ENCODE results near the gene TSHZ1. TPM values are rescaled to one million over a fixed set of nuclear protein-coding genes. Genes with fewer than 3 reads are reported as not detected.

The TSHZ1 gene
- total RNA-seq, 2 experiments from 2014 or later = 13.8 to 14.3 TPM

DNA sequence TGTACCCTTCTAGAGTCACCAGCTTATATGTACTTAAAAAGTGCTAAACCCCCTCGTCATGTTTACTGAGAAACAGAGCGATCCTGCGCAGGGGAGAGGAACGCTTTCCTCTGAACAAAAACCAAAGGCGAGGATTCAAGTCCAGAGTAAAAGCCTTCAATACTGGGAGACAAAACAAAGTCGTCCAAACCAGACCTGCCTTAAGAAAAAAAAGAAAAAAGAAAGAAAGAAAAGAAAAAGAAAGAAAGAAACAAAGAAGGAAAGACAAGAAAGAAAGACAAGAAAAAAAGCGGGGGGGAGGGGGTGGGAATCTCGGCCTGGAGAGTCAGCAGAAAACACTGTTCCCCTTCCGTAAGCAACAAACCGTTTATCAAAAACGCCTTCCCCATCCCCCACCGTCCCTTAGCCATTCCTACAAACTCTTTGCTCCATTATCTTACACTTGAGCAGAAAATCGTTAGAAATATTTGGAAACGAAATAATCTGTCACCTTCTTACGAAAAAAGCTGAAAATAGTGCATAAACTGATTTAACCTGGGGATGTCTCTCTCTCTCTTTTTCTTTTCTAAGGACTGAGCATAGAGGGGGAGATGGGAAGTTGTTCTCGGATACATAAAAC is 5.0 kb upstream of the TSHZ1 start:
- no peaks in the 10 kb centered on the region for H3K9me3 Mint-ChIP-seq
- peak overlapping the region; percentile 56 for H3K27ac Mint-ChIP-seq
- H3K4me3 Mint-ChIP-seq = peak overlapping the region; percentile 68
- intact Hi-C loops (cut with micrococcal nuclease) = loop anchor here (2.0 to 10.0 kb wide), 6 partner anchors 203 to 1999 kb away; partner anchors contain the start of gene CYB5A
- DNase-seq = no peak
- peaks cover 14% of the 10 kb centered on the region for H3K36me3 Mint-ChIP-seq (ENCODE audit: low read depth)
- peaks cover 12% of the 10 kb centered on the region for H3K27me3 Mint-ChIP-seq (ENCODE audit: low read depth)
- CTCF ChIA-PET = interaction anchor here (0.6 kb wide), 2 partner anchors 36 to 212 kb away, joined by 3 to 4 read pairs; no protein-coding TSS in a partner anchor
- H3K4me1 Mint-ChIP-seq (ENCODE audit: low read depth) = peaks cover 44% of the 10 kb centered on the region

DNA sequence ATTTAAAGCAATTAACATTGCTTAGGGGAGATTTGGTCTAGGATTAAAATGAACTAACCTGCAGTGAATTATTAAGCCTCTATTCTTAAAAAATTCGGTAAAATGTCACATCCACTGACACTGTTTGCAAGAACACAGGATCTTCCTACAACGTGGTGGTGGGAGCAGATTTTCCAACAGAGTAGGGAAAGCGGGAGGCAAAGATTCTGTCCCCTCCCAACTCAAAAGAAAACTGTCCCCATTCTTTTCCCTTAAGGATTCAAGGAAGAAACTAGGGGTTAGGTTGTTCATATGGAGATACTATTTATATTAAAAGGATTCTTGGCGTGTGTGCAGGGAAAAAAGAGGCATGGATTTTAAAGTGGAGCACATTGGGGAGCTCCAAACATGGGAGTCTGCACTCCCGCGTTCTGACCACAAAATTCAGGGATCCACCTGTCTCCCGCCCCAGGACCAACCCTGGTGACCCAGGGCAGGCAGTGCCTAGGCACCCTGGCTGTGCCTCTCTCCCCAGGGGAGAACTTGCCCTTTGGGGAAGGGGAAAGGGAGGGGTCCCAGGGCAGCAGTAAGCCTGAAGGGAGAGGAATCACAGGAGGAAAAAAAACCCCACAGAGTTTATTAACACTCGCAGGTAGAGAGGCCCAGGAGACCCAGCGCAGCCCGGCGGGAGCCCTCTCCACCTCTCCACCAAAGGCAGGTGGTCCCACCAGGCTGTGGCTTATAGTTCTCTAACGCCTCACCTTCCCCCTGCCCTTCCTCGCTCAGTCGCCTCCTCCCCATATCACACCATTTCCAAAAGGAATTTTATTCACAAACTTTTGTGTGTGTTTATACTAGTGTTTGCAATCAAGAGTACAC is 3.9 kb upstream of the TSHZ1 start:
- Mint-ChIP-seq H3K4me3 (peak overlapping the region; percentile 84), H3K27ac (no peak overlapping the region), H3K9me3 (no peaks in the 10 kb centered on the region), H3K36me3 (ENCODE audit: low read depth) (peaks cover 11% of the 10 kb centered on the region), H3K4me1 (ENCODE audit: low read depth) (peaks cover 36% of the 10 kb centered on the region), H3K27me3 (ENCODE audit: low read depth) (peaks cover 12% of the 10 kb centered on the region)
- DNase-seq = no peak
- CTCF ChIA-PET = no interaction called here
- intact Hi-C loops (cut with micrococcal nuclease) = loop anchor here (2.0 to 10.0 kb wide), 6 partner anchors 202 to 1998 kb away; partner anchors contain the start of gene CYB5A

DNA sequence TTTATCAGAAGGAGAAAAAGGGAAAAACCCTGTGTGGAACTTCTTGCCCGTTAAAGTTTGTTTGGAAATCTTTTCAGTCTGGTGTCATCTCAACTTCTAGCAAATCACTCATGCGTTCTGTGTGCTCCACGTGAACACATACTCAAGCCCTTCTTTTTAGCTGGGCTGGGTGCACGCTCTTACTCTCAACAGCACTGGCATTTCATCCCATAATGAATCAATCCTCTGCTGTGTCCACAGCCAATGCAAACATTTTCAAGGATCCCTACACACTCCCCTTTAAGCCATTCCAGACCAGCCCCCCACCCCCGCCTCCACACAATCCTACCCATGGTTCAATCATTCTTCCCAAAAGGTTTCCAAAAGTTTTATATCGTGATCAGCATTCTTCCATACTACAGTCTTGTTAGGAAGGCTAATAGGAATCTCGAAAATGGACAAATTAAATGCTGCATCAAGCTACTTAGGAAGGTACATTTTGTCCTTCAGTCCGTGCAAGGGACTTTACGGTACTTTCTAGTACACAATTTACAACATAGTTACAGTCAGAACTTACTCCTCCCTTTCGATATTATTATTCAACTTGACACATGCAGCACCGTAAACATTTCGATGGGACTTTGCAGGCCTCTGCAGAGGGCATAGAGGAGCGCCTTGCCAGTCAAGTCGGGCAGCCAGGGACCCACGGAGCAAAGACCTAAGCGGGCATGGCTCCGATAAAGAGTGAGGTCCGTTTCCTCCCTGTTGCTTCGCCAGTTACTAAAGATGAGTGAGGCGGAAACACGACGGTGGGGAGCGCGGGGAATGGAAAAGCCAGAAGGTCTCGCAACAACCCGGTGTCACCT is 3.1 kb upstream of the TSHZ1 start:
- no peaks in the 10 kb centered on the region for H3K9me3 Mint-ChIP-seq
- H3K4me1 Mint-ChIP-seq (ENCODE audit: low read depth) = peaks cover 38% of the 10 kb centered on the region
- H3K36me3 Mint-ChIP-seq (ENCODE audit: low read depth) = peaks cover 8% of the 10 kb centered on the region
- peak; percentile 61 for DNase-seq
- peaks cover 12% of the 10 kb centered on the region for H3K27me3 Mint-ChIP-seq (ENCODE audit: low read depth)
- H3K4me3 Mint-ChIP-seq = peak overlapping the region; percentile 84
- peak overlapping the region; percentile 86 for H3K27ac Mint-ChIP-seq
- CTCF ChIA-PET = no interaction called here
- intact Hi-C loops (cut with micrococcal nuclease) = loop anchor here (2.0 to 10.0 kb wide), 9 partner anchors 201 to 1997 kb away; partner anchors contain the start of gene CYB5A

DNA sequence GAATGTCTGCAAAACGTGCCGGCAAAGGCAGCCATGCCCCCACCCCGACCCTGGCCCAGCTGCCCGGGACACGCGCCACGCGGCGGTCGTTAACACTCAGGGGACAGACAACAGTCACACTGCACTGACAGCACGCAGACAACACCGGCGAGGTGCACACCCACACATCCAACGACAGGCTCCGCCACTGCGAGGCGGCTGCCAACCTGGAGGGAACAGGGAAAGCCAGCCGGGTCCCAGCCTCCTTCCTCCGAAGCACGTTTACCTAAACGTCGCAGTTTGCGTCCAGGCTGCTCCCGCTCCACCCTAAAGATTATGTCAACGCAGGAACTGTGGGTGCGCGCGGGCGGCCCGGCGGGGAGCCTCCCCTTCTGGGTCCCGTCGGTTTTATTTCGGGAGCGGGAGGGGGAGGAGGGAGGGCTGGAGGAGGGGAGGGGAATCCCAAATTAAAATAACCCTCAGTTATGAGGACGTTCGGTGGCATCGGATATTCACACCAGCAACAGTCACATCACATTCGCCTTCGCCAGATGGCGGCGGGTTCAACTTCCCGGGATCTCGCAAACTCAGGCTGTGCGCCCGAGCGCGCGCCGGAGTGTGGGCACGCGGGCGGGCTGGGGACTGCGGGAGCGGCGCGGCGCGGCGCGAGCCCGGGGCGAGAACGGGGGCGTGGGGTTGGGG is 2.3 kb upstream of the TSHZ1 start:
- Mint-ChIP-seq H3K36me3 (ENCODE audit: low read depth) (peaks cover 8% of the 10 kb centered on the region), H3K9me3 (no peaks in the 10 kb centered on the region), H3K27ac (peak overlapping the region; percentile 86), H3K4me1 (ENCODE audit: low read depth) (peaks cover 42% of the 10 kb centered on the region), H3K4me3 (peak overlapping the region; percentile 84), H3K27me3 (ENCODE audit: low read depth) (peaks cover 12% of the 10 kb centered on the region)
- DNase-seq = peak; percentile 73
- intact Hi-C loops (cut with micrococcal nuclease) = loop anchor here (2.0 to 10.0 kb wide), 7 partner anchors 256 to 1997 kb away; partner anchors contain the start of gene CYB5A
- CTCF ChIA-PET = no interaction called here

DNA sequence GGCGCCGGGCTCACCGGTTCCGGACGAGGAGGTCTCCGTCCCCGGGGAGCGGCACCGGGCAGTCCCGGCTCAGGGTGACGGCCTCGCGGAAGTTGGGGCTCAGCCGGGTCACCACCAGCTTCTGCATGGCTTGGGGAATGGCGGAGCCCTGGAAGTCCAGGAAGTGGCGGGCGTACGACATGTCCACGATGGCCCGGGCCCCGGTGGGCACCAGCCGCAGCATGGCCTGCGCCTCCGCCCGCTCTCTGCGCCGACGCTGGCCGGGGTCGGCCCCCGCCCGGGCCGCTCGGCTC is 1.8 kb upstream of the TSHZ1 start:
- DNase-seq = peak; percentile 34
- Mint-ChIP-seq H3K27ac (peak overlapping the region; percentile 30), H3K4me1 (ENCODE audit: low read depth) (peaks cover 46% of the 10 kb centered on the region), H3K9me3 (no peaks in the 10 kb centered on the region), H3K4me3 (peak overlapping the region; percentile 84), H3K36me3 (ENCODE audit: low read depth) (peaks cover 8% of the 10 kb centered on the region), H3K27me3 (ENCODE audit: low read depth) (peaks cover 12% of the 10 kb centered on the region)
- intact Hi-C loops (cut with micrococcal nuclease) = loop anchor here (2.0 to 10.0 kb wide), 7 partner anchors 256 to 1996 kb away; partner anchors contain the start of gene CYB5A
- CTCF ChIA-PET = interaction anchor here (2.9 kb wide), 1 partner anchor 37 kb away, joined by 7 read pairs; no protein-coding TSS in a partner anchor

DNA sequence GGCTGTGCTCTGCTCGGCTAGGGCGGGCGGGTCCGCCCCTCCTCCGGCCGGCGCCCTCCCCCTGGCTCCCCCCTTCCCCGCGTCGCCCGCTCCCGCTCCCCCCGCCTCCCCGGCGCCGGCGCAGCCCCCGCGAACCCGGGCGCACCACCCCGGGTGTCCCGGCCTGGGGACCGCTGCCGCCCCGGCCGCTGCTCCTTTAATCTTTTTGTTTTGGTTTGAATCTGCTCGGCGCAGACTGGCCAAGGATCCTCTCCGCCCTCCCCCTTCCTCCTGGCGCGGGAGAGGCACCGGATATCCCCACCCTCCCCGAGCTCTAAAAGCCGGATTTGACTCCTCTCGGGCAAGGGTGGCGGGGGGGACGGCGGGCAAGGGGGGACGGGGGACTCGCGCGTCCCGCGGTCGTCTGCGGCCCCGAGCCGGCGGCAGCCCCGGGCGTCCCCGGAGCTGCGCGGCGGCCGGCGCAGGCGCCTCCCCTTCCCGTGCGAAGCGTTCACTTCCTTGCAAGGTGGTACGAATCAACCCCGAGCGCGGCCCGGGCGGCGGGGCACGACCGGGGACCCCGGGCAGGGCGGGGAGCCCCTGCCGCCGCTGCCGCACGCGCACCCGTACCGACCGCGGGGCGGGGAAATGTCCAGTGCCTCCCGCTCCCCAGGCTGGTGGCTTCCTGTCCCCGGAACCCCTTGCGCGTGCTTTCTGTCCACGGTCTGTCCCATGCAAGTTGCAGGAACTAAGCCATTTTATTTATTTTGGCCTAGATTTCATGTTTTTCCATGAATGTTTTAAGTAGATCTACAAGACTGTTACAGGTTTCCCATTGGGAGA is 1.3 kb upstream of the TSHZ1 start, which contains the start of gene PTGR3:
Gene PTGR3 (minus strand): TSS at position 11 of the 822 bp plus-strand sequence. CDS start 81 bp downstream, outside the sequence.
- Mint-ChIP-seq H3K36me3 (ENCODE audit: low read depth) (peaks cover 8% of the 10 kb centered on the region), H3K4me3 (peak within 1 kb of the TSS; percentile 97), H3K4me1 (ENCODE audit: low read depth) (peaks cover 51% of the 10 kb centered on the region), H3K9me3 (no peaks in the 10 kb centered on the region), H3K27me3 (ENCODE audit: low read depth) (peaks cover 12% of the 10 kb centered on the region), H3K27ac (peak within 1 kb of the TSS; percentile 98)
- DNase-seq = peak; percentile 92
- intact Hi-C loops (cut with micrococcal nuclease) = loop anchor here (2.0 to 10.0 kb wide), 7 partner anchors 257 to 1995 kb away; partner anchors contain the start of gene CYB5A
- CTCF ChIA-PET = interaction anchor here (2.9 kb wide), 1 partner anchor 37 kb away, joined by 7 read pairs; no protein-coding TSS in a partner anchor

DNA sequence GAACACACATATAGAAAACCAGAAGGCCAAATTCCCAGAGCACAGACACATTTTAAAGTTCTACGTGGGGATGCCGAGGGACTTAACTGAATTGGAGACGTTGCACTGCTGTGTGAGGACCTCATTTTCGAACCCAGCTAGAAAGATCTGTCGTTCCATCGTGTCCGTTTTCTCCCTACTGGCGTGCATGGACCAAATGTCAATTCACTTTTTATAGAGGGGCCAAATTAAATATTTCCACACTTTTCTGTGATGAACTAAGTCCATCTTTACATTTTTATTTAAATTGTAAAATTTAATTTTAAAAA is 692 bp upstream of the TSHZ1 start:
- peaks cover 12% of the 10 kb centered on the region for H3K27me3 Mint-ChIP-seq (ENCODE audit: low read depth)
- CTCF ChIA-PET = interaction anchor here (0.8 to 2.9 kb wide), 2 partner anchors 34 to 36 kb away, joined by 3 to 7 read pairs; no protein-coding TSS in a partner anchor
- peaks cover 8% of the 10 kb centered on the region for H3K36me3 Mint-ChIP-seq (ENCODE audit: low read depth)
- H3K9me3 Mint-ChIP-seq = no peaks in the 10 kb centered on the region
- peak overlapping the region; percentile 97 for H3K4me3 Mint-ChIP-seq
- peaks cover 56% of the 10 kb centered on the region for H3K4me1 Mint-ChIP-seq (ENCODE audit: low read depth)
- DNase-seq = no peak
- intact Hi-C loops (cut with micrococcal nuclease) = loop anchor here (1.0 to 10.0 kb wide), 14 partner anchors 139 to 1995 kb away; partner anchors contain the start of genes CNDP2, CYB5A and ZNF407
- peak overlapping the region; percentile 98 for H3K27ac Mint-ChIP-seq

DNA sequence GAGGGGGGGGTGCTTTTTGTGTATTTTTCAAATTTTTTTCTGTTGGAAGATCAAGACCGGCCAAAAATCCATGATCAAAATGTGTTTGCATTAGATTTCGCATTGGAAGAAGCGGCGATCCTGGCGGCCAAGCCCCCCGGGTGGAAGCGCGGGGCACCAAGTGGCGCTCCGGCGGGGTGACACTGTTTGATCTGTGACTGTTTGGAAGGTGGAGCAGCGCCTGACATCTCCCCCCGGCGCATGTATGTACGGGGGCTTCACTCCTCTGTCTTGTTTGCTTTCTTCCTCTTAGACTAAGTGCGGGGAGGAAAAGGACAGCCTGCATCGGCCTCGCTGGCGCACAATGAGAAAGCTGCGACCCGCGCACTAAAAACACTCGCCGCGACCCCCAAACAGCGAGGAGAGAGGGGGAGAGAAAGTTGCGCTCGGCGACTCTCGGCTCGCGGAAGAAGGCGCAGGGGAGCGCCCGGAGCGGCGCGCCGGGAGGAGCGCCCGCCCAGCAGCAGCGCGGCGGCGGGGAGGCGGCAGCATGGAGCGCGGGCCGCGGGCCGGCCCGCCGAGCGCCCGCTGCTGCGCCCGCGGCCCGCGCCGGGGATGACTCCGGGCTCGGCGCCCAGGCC is 515 bp downstream of the TSHZ1 start:
- peak overlapping the region; percentile 98 for H3K27ac Mint-ChIP-seq
- H3K4me1 Mint-ChIP-seq (ENCODE audit: low read depth) = peaks cover 53% of the 10 kb centered on the region
- peak overlapping the region; percentile 97 for H3K4me3 Mint-ChIP-seq
- H3K36me3 Mint-ChIP-seq (ENCODE audit: low read depth) = peaks cover 7% of the 10 kb centered on the region
- H3K27me3 Mint-ChIP-seq (ENCODE audit: low read depth) = peaks cover 5% of the 10 kb centered on the region
- intact Hi-C loops (cut with micrococcal nuclease) = loop anchor here (5.0 to 10.0 kb wide), 3 partner anchors 836 to 1894 kb away; no protein-coding TSS in a partner anchor
- peak; percentile 30 for DNase-seq
- H3K9me3 Mint-ChIP-seq = no peaks in the 10 kb centered on the region
- CTCF ChIA-PET = interaction anchor here (0.8 to 2.9 kb wide), 2 partner anchors 14 to 35 kb away, joined by 3 to 7 read pairs; no protein-coding TSS in a partner anchor

DNA sequence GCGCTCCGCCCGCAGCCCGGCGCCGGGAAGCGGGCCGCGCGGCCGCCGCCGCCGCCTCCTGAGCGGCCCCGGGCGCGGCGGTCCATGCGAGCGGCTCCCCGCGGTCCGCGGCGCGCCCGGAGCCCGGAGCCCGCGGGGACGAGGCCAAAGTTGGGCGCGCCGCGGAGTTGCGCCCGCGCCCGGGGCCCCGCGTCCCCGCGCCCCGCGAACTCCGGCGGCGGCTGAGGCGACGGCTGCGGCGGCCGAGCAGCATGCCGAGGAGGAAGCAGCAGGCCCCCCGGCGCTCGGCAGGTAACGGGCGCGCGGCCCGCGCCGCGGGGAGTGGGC is 992 bp downstream of the TSHZ1 start:
- DNase-seq = no peak
- H3K27me3 Mint-ChIP-seq (ENCODE audit: low read depth) = peaks cover 1% of the 10 kb centered on the region
- H3K4me3 Mint-ChIP-seq = peak overlapping the region; percentile 67
- H3K36me3 Mint-ChIP-seq (ENCODE audit: low read depth) = peaks cover 7% of the 10 kb centered on the region
- no peaks in the 10 kb centered on the region for H3K9me3 Mint-ChIP-seq
- intact Hi-C loops (cut with micrococcal nuclease) = loop anchor here (5.0 to 10.0 kb wide), 3 partner anchors 837 to 1893 kb away; no protein-coding TSS in a partner anchor
- CTCF ChIA-PET = interaction anchor here (1.1 to 2.9 kb wide), 2 partner anchors 14 to 34 kb away, joined by 3 to 7 read pairs; no protein-coding TSS in a partner anchor
- H3K27ac Mint-ChIP-seq = no peak overlapping the region
- H3K4me1 Mint-ChIP-seq (ENCODE audit: low read depth) = peaks cover 53% of the 10 kb centered on the region
